SKM-1 (cell line): Measurements from ENCODE around the gene HEXB.
"Not testable (repeated sequence)": the region's sequence is repeated elsewhere in the genome, so short reads cannot be mapped to it uniquely, and the experiment has no call there.

Experiments used
- DNase-seq: peaks from one replicate; lab custom pipeline; 2025; ENCODE audit not compliant: unreplicated experiment; lab: John Stamatoyannopoulos, UW

HEXB gene

GRCh38 chr5:74657165-74657564 is 27.9 kb upstream of the HEXB start:
- no peak for DNase-seq

- no peak for DNase-seq
Measured at GRCh38 chr5:74659172-74659571, 25.9 kb upstream of the HEXB start.

GRCh38 chr5:74660140-74660539 is 24.9 kb upstream of the HEXB start:
- no peak for DNase-seq

- DNase-seq, result no peak
Measured at GRCh38 chr5:74660873-74661272, 24.2 kb upstream of the HEXB start.

GRCh38 chr5:74664551-74664950 is 20.5 kb upstream of the HEXB start:
- no peak for DNase-seq

GRCh38 chr5:74665273-74665672 is 19.8 kb upstream of the HEXB start:
- no peak for DNase-seq

GRCh38 chr5:74665816-74666215 is 19.2 kb upstream of the HEXB start:
- no peak for DNase-seq

- no peak for DNase-seq
Measured at GRCh38 chr5:74667396-74667795, 17.6 kb upstream of the HEXB start.

GRCh38 chr5:74669821-74670220 is 15.2 kb upstream of the HEXB start:
- no peak for DNase-seq

- no peak for DNase-seq
Measured at GRCh38 chr5:74670396-74671038, 14.5 kb upstream of the HEXB start.

- no peak for DNase-seq
Measured at GRCh38 chr5:74672215-74672877, 12.7 kb upstream of the HEXB start.

- DNase-seq, result peak; percentile 4
Measured at GRCh38 chr5:74673011-74673790, 11.8 kb upstream of the HEXB start.

- not testable (repeated sequence) for DNase-seq
Measured at GRCh38 chr5:74676466-74676865, 8.6 kb upstream of the HEXB start.

- DNase-seq, result not testable (repeated sequence)
Measured at GRCh38 chr5:74678123-74678522, 6.9 kb upstream of the HEXB start.

- not testable (repeated sequence) for DNase-seq
Measured at GRCh38 chr5:74679300-74679699, 5.7 kb upstream of the HEXB start.

GRCh38 chr5:74679966-74680365 is 5.1 kb upstream of the HEXB start:
- no peak for DNase-seq

GRCh38 chr5:74685979-74686631 is 1.1 kb downstream of the HEXB start:
- no peak for DNase-seq

- no peak for DNase-seq
Measured at GRCh38 chr5:74686962-74687751, 2.1 kb downstream of the HEXB start.

- DNase-seq, result no peak
Measured at GRCh38 chr5:74693191-74693590, 8.2 kb downstream of the HEXB start.

GRCh38 chr5:74717596-74717995 is 32.6 kb downstream of the HEXB start:
- DNase-seq, result no peak

GRCh38 chr5:74722271-74722670 is 37.2 kb downstream of the HEXB start:
- DNase-seq, result no peak
